Measurements from ENCODE around the gene ZCCHC14. TPM values are rescaled to one million over a fixed set of nuclear protein-coding genes. Genes with fewer than 3 reads are reported as not detected.

The ZCCHC14 gene
- total RNA-seq, 1 experiment from 2014 or later, result 37.8 TPM

DNA sequence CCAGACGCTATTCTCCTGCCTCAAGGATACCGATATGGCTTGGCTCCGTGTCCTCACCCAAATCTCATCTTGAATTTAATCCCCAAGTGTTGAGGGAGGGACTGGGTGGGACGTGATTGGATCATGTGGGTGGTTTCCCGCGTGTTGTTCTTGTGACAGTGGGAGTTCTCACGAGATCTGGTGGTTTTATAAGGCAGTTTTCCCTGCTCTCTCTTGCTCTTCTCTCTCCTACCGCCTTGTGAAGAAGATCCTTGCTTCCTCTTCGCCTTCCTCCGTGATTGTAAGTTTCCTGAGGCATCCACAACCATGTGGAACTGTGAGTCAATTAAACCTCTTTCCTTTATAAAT is 43.9 kb upstream of the ZCCHC14 start:
- TF ChIP-seq CBX3 (IDR thresholded peaks at IDR 0.05; ENCODE audit: low read depth), result no peak
- TF ChIP-seq RAD21 (IDR thresholded peaks at IDR 0.05; ENCODE audit: low read depth), result no peak
- TF ChIP-seq ELF1 (IDR thresholded peaks at IDR 0.05; ENCODE audit: borderline replicate concordance, low read depth), result no peak
- no peak for TF ChIP-seq ZNF274 (IDR thresholded peaks at IDR 0.05; ENCODE audit: low read depth, low read length)
- TF ChIP-seq SRF (IDR thresholded peaks at IDR 0.05; ENCODE audit: low read depth), result no peak
- TF ChIP-seq, protein P1, sequence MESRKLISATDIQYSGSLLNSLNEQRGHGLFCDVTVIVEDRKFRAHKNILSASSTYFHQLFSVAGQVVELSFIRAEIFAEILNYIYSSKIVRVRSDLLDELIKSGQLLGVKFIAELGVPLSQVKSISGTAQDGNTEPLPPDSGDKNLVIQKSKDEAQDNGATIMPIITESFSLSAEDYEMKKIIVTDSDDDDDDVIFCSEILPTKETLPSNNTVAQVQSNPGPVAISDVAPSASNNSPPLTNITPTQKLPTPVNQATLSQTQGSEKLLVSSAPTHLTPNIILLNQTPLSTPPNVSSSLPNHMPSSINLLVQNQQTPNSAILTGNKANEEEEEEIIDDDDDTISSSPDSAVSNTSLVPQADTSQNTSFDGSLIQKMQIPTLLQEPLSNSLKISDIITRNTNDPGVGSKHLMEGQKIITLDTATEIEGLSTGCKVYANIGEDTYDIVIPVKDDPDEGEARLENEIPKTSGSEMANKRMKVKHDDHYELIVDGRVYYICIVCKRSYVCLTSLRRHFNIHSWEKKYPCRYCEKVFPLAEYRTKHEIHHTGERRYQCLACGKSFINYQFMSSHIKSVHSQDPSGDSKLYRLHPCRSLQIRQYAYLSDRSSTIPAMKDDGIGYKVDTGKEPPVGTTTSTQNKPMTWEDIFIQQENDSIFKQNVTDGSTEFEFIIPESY (IDR thresholded peaks at IDR 0.05; ENCODE audit: extremely low read depth, insufficient replicate concordance, low read length), result no peak
- TF ChIP-seq ZFX (IDR thresholded peaks at IDR 0.05), result no peak
- TF ChIP-seq SP1 (IDR thresholded peaks at IDR 0.05; ENCODE audit: low read depth), result no peak
- no peak for TF ChIP-seq CEBPB (IDR thresholded peaks at IDR 0.05; ENCODE audit: low read depth)
- TF ChIP-seq JUND (IDR thresholded peaks at IDR 0.05), result no peak
- no peak for TF ChIP-seq EZH2phosphoT487 (IDR thresholded peaks at IDR 0.05; ENCODE audit: borderline replicate concordance)
- no peak for TF ChIP-seq POLR2AphosphoS5 (IDR thresholded peaks at IDR 0.05; ENCODE audit: low read depth, low read length)
- no peak for TF ChIP-seq TCF7L2 (IDR thresholded peaks at IDR 0.05; ENCODE audit: borderline replicate concordance, extremely low read depth, insufficient read depth, insufficient read length)
- TF ChIP-seq, protein P2, sequence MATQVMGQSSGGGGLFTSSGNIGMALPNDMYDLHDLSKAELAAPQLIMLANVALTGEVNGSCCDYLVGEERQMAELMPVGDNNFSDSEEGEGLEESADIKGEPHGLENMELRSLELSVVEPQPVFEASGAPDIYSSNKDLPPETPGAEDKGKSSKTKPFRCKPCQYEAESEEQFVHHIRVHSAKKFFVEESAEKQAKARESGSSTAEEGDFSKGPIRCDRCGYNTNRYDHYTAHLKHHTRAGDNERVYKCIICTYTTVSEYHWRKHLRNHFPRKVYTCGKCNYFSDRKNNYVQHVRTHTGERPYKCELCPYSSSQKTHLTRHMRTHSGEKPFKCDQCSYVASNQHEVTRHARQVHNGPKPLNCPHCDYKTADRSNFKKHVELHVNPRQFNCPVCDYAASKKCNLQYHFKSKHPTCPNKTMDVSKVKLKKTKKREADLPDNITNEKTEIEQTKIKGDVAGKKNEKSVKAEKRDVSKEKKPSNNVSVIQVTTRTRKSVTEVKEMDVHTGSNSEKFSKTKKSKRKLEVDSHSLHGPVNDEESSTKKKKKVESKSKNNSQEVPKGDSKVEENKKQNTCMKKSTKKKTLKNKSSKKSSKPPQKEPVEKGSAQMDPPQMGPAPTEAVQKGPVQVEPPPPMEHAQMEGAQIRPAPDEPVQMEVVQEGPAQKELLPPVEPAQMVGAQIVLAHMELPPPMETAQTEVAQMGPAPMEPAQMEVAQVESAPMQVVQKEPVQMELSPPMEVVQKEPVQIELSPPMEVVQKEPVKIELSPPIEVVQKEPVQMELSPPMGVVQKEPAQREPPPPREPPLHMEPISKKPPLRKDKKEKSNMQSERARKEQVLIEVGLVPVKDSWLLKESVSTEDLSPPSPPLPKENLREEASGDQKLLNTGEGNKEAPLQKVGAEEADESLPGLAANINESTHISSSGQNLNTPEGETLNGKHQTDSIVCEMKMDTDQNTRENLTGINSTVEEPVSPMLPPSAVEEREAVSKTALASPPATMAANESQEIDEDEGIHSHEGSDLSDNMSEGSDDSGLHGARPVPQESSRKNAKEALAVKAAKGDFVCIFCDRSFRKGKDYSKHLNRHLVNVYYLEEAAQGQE (IDR thresholded peaks at IDR 0.05; ENCODE audit: low read depth), result no peak
- TF ChIP-seq YY1 (IDR thresholded peaks at IDR 0.05; ENCODE audit: extremely low read depth, insufficient replicate concordance, low read depth, low read length), result no peak
- no peak for TF ChIP-seq FOSL1 (IDR thresholded peaks at IDR 0.05; ENCODE audit: low read depth)
- ChIA-PET RAD21 (ENCODE audit: low non-redundant PET in 1 of 2, low total read pairs in 2 of 2, uncharacterized antibody in 2 of 2, unreplicated experiment in 2 of 2) (no interaction called here), CTCF (no interaction called here), POLR2A (no interaction called here)
- Histone ChIP-seq H2AFZ (ENCODE audit: low read depth, low read length, poor library complexity, severe bottlenecking) (no peak overlapping the region), H3K9ac (ENCODE audit: low read length) (no peak overlapping the region), H4K20me1 (ENCODE audit: insufficient read depth) (no peaks in the 10 kb centered on the region), H3K9me2 (ENCODE audit: insufficient read depth) (no peaks in the 10 kb centered on the region), H3K4me2 (ENCODE audit: low read length) (no peak overlapping the region), H3K4me3 (replicated peaks in 1 of 2; ENCODE audit: low read depth in 1 of 2, low read length in 2 of 2) (no peak overlapping the region), H3K9me3 (ENCODE audit: control insufficient read depth in 1 of 2, insufficient read depth in 1 of 2, low read depth in 1 of 2, low read length in 2 of 2) (no peaks in the 10 kb centered on the region), H3K4me1 (ENCODE audit: control insufficient read depth in 1 of 2, insufficient read depth in 2 of 2, low read length in 2 of 2) (no peaks in the 10 kb centered on the region), H3K27ac (ENCODE audit: low read depth, low read length) (no peak overlapping the region), H3K27me3 (ENCODE audit: insufficient read depth, low read length) (peaks cover 28% of the 10 kb centered on the region; the same call in 1 of the 2 replicates), H3K79me2 (ENCODE audit: insufficient read depth, low read length) (no peaks in the 10 kb centered on the region), H3K36me3 (ENCODE audit: control insufficient read depth in 1 of 2, insufficient read depth in 2 of 2, low read length in 2 of 2) (no peaks in the 10 kb centered on the region)
- DNase-seq (ENCODE audit: low read depth, low spot score) (no peak), ATAC-seq (no peak)
- BruUV-seq (replicated peaks), result no TSS peak
- intact Hi-C loops (cut with micrococcal nuclease), result no loop called here

All from HCT116 (cell line).